Non-pigmented ciliary epithelial cell (primary cell): ENCODE measurements around the gene BATF.

Experiments
- DNase-seq: peaks from one replicate; pipeline ENCODE4 v3.0.0-alpha.2; 2010; ENCODE audit warnings: low read depth

BATF gene

GRCh38 chr14:75533791-75534555 lies 11.7 kb downstream of the BATF start:
- no peak for DNase-seq

GRCh38 chr14:75535164-75535898 lies 13.1 kb downstream of the BATF start:
- no peak for DNase-seq

- DNase-seq, result no peak
Observed at GRCh38 chr14:75537071-75537470, 14.8 kb downstream of the BATF start.

DNA sequence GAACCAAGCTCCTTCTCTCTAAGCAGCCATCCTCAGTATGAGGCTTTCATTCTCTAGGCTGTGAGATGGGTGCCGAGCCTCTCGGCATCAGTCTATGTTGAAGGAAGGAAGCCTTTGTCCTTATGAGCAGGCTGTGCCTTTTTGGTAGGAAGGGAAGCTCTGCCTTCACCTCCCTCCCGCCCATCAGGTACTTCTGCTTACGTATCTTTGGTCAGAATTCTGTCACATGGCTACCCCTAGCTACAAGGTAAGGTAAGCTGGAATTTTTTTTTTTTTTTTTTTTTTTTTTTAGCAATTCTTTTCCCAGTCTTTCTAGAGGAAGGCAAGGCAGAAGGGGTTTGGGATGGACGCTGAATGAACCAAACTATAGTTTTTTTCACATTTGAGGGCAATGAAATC lies 16.9 kb downstream of the BATF start:
- no peak for DNase-seq

DNA sequence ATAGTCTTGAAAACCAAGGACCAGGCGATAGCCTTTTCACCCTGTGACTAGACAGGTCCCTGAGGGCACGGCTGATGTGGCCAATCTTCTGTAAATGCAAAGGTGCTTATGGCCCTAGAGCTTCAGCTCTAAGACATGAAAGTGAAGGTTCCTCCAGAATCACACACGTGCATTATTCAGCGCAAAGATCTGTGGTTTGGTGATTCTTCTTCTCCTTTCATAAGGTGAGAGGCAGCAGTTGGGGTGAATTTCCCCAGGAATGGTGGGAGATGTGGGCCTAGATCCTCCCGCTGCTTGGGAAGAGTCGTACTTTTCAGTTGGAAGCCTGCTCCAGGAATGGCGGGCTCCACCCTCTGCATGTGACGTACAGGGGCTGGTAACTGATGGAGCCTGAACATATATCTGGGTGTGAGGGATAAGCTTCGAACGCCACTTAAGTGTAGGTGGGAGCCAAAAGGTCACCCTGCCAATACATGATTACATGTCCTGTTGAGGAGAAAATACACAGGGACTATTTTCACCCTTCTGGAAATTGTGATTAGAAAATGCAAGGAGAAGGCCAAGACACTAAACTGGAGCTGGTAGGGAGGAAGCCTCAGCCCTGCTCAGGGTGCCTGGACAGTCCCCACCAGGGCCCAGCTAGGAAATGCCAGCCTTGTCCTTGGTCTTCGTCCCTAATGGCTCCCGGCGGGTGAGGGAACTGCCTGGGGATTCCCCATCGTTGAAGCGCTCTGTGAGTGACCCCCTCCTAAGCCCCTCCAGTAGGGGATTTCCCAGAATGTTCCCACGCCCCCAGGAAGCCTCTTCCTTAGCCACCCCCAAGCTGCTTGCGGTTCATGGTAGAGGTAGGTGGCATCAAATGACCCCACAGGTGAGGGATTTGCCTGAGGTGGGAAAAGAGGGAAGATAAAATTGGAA lies 17.6 kb downstream of the BATF start:
- no peak for DNase-seq

- no peak for DNase-seq
Observed at GRCh38 chr14:75540479-75540851, 18.2 kb downstream of the BATF start.

DNA sequence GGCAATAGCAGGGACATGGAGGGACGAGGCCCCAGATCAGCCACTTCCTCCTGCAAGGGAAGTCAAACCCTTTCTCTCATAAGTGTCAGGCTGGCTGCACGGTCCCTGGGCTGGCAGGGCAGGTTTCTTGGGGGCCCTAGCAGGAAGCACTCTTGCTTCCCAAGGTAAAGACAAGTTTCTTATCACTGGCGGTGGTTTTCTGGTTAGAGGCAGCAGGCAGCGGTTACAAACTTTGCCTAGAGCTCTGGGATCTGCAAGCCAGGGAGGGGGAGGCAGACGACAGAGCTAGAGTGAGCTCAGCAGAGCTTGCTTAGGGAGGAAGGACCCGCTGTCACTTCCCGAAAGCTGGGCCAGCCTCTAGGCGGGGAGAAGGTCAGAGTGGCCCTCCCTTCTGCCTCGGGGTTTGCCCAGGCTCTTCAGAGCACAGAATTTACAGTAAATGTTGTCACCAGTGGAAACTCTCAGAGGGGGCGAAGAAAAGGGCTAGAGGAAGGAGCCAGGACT lies 20.4 kb downstream of the BATF start:
- no peak for DNase-seq

GRCh38 chr14:75543253-75543652 lies 21.0 kb downstream of the BATF start:
- DNase-seq, result no peak

DNA sequence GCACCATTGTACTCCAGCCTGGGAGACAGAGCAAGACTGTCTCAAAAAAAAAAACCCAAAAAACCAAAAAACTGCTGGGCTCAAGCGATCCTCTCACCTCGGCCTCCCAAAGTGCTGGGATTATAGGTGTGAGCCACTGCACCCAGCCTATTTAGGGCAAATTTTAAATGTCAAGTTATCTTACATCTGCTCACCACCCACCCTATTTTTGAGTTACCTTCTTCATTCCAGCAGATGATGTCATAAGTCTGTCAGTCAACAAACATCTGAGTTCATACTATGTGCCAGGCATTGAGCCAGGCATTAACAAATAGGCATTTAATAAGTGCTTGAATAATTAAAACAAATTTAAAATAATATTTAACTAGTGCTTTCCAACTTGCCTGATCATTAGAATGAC lies 21.5 kb downstream of the BATF start:
- DNase-seq, result no peak

DNA sequence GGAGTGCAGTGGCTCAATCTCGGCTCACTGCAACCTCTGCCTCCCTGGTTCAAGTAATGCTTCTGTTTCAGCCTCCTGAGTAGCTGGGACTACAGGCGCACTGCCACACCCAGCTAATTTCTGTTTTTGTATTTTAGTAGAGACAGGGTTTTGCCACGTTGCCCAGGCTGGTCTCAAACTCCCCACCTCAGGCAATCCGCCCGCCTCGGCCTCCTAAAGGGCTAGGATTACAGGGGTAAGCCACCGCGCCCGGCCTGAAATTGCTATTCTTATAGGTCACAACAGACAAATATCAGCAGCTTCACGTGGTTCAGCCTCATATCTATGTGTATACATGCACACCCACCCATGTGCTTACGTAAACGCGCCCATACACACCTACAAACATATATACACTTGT lies 23.6 kb downstream of the BATF start:
- no peak for DNase-seq

DNA sequence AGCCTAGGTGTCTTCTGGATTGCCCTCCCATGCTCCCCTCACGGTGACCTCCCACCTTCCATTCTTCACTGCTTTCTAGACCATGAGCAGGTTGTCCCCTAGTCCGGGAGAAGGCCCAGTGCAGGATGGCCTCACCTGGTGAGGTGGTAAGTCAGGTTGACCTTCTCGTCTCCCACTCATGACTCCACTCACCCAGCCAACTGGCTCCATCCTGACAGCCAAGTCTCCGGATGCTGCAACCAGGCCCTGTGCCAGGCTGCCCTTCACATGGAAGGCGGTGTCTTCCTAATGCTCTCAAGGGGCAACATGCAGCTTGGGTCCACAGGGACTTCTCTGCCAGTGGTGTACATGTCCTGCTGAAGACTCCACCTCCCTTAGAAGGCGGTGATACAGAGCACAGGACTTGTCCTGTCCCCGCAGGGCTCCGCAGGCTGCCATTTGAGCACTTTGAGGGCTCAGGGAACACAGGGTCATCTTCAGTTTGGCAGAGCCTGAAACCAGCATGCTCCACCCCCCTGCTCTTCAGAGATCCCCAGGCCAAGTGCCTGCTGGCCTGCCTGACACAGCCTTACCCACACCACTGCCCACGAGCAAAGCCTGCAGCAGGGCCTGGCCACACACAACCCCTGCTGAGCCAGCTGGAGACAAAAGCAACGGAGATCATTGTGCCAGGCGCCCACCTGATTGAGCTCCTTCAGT lies 25.4 kb downstream of the BATF start:
- DNase-seq, result no peak

DNA sequence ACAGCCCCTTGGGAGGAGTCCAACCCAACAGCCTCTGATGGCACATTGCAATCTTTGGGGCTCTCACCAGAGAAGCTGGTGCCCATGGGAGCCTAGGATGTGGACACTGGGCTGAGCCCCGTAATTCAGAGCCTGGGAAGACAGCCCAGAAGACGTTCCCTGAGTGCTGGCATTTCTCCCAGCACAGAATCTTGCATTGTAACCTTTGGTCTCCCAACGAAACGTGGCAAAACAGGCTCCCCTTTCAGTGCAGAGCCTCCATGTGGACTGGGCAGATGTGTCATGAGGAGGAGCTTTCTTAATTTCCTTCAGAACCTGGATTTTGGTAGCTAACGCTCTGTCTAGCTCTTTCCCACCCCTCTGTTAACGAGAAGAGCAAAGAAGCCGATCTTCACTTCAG lies 26.3 kb downstream of the BATF start:
- no peak for DNase-seq

- DNase-seq, result no peak
Observed at GRCh38 chr14:75549169-75549568, 26.9 kb downstream of the BATF start.

DNA sequence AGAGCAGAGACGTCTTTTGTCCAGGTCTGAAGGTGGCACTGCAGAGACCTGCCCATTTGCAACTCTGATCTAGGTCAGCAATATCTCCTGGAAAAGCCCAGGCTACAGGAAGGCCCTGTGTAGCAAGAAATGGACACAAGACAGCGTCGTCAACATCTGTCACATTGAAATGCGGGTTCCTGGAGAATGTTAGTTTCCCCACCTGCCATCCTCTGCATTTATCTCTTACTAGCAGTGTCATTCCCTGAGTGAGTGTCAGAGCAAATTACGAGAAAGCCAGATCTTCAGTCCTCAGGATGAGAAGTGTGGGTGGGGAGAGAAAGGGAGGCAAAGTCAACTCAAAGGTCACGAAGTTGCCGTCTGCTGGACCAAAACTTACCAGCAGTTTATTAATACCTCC lies 28.8 kb downstream of the BATF start:
- DNase-seq, result no peak

DNA sequence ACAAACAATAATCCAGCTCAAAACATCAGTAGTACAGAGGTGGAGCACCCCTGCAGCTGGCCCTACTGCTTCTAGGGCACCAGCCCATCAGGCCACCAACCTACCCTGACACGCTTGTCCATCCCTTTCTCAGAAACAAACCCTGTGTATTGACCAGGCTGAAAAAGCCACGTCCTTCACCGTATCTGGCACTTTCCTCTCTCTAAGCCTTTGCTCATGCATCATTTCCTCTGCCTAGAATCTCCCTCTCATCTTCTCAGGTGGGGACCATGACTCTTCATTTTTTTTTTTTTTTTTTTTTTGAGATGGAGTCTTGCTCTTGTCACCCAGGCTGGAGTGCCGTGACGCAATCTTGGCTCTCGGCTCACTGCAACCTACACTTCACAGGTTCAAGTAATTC lies 30.9 kb downstream of the BATF start:
- DNase-seq, result no peak

- DNase-seq, result no peak
Observed at GRCh38 chr14:75553761-75554364, 31.6 kb downstream of the BATF start.

DNA sequence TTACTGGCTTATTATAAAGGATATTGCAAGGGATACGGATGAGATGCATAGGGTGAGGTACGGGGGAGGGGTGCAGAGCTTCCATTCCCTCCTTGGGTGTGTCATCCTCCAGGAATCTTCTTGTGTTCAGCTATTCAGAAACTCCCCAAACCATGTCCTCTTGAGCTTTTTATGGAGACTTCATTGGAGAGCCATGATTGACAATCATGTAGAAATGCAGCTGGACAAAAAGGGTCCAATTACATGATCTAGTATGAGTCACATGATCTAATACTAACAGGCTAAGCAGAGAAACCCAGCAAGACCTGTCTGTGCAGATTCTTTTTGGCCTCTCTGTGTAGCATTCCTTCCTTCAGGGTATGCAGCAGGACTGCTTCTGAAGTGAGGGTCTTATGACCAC lies 32.2 kb downstream of the BATF start:
- no peak for DNase-seq

DNA sequence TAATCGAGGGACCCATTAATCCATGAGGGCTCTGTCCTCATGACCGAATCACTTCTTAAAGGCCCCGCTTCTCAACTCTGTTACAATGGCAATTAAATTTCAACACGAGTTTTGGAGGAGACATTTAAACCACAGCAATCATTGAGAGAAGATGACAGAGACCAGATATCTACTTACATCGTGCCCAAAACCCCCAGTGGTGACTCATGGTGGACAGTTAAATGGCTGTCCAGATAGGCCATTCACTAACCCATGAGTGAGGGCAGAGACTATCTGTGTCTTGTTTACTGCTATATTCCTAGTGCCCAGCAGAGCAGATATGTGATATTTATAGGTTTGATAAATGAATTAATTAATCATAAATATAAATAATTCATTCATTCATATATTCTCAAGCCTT lies 36.2 kb downstream of the BATF start:
- no peak for DNase-seq

- DNase-seq, result no peak
Observed at GRCh38 chr14:75559045-75559444, 36.8 kb downstream of the BATF start.

DNA sequence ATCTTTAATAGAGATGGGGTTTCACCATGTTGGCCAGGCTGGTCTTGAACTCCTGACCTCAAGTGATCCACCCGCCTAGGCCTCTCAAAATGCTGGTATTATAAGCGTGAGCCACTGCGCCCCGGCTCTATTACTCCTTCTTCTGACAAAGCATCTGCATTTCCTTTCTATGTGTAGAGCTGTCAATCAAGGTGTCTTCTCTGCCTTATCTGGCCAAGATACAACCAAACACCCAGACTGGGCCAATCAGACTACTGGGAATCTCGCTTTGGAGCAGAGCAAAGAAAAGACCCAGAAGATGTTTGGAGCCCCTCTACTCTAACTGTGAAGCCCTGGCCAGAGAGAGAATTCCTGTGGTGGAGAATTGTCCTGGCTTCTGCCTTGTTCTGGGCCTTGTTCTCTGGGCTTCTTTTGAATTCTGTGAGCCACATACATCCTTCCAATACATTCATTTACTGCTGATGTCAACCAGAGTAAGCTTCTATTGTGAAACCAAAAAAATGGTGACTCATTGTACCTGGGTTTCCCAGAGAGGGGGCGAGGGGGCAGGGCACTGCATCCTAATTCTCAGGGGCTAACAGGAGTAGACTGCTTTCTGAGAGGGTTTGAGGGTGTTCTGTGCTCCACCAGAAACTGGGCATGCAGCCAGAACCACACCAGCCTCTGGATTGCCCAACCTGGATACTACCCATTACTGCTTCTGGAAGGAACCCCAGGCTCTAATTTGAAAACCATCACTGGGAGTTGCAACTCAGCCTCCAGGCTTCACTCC lies 37.4 kb downstream of the BATF start:
- DNase-seq, result no peak

DNA sequence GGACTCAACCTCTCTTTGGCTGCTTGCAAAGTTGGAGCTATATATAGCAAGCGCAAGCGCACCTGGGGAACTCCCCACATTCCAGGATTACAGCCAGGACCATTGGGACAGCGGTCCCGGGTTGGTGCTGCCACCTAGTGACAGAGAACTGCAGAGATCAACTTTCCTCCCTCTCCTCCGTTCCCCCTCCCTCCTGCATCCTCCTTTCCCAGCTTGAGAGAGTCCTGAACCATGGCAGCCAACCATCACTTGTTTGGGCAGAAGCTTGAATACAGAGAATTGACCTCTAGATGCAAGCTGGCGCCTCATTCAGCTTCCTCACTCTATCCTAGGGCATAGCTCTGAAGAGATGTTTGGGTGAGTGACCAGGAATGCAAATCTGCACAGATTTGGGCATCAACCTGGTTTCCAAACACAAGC lies 38.8 kb downstream of the BATF start:
- DNase-seq, result no peak
